Peyer's patch (tissue), 4 donors: ENCODE measurements around the gene ARL6IP4.

Experiments
- POLR2A ChIP-seq, 2 donors: fragments of 450-650 bp; IDR thresholded peaks; one replicate each; pipeline ENCODE4 v1.5.1; 2017; ENCODE audit warnings: antibody characterized with exemption in 2 of 2, mild to moderate bottlenecking in 2 of 2, moderate library complexity in 2 of 2
- TF ChIP-seq, protein P1 (sequence below), 6 experiments: fragments of 450-650 bp in 4 of 6; fragments of 200-600 bp in 2 of 6; sonication (generic) in 1 of 6; IDR thresholded peaks; one replicate each; pipeline ENCODE4 v1.5.1; 2017 to 2019; ENCODE audit warnings: antibody characterized with exemption in 6 of 6, mild to moderate bottlenecking in 3 of 6, moderate library complexity in 1 of 6

DNA sequence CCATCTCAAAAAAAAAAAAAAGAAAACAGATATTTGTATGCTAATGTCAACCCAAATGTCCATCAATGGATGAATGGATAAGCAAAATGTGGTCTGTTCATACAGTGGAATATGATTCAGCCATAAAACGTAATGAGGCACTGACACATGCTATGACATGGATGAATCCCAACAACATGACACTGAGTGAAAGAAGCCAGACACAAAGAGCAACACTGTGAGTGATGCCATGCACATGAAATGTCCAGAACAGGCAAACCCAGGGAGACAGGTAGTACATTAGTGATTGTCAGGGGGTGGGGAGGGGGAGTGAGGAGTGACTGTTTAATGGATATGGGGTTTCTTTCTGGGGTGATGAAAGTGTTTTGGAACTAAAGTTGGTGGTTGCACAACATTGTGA, 50.2 kb downstream of the ARL6IP4 start:
- TF ChIP-seq, protein P1, sequence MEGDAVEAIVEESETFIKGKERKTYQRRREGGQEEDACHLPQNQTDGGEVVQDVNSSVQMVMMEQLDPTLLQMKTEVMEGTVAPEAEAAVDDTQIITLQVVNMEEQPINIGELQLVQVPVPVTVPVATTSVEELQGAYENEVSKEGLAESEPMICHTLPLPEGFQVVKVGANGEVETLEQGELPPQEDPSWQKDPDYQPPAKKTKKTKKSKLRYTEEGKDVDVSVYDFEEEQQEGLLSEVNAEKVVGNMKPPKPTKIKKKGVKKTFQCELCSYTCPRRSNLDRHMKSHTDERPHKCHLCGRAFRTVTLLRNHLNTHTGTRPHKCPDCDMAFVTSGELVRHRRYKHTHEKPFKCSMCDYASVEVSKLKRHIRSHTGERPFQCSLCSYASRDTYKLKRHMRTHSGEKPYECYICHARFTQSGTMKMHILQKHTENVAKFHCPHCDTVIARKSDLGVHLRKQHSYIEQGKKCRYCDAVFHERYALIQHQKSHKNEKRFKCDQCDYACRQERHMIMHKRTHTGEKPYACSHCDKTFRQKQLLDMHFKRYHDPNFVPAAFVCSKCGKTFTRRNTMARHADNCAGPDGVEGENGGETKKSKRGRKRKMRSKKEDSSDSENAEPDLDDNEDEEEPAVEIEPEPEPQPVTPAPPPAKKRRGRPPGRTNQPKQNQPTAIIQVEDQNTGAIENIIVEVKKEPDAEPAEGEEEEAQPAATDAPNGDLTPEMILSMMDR (IDR thresholded peaks at IDR 0.05) = no peak
- TF ChIP-seq POLR2A (IDR thresholded peaks at IDR 0.05) = no peak
